Nucleus accumbens (tissue), 56 donors: ENCODE data around the gene EXOC6B.
"Not testable (repeated sequence)": the region's sequence is repeated elsewhere in the genome, so short reads cannot be mapped to it uniquely, and the experiment has no call there.

Source experiments
- DNase-seq, 56 donors: peaks; one replicate each; lab custom pipeline; 2025; lab: John Stamatoyannopoulos, UW

Gene EXOC6B

DNA sequence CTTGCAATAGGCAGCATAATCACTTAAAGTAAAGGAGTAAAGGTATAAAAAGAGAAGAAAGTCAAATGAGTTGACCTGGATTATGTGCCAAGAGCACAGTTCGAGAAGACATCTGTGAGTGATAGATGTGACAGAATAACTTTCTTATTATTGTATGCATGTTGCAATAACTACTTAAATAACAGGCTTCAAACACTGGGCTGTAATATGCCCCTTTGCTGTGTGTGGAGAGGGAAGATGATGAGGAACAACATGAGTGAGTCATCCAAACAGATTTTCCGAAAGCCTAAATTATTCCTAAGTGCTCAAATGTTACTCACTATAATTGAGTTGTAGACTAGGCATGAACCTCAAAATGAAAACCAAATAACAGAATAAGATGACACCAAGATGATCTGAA lies 328.1 kb downstream of the EXOC6B start:
- no peak for DNase-seq

DNA sequence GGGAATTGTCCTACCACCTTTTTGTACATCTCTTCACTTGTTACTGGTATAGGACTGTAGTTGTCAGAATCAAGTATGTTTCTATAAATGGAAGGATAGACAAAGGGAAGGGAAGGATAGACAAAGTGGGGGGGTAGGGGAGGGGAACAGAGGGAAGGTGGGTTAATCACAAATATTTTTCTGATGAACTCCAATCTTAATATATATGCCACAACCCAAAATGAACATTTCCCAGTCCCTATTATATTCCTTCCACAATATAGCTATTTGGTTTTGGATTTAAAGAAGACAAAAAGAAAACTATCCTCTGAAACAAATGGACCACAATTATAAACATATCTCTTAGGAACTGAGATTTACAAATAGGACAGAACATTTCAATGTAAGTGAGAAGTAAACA lies 329.4 kb downstream of the EXOC6B start:
- DNase-seq = no peak

DNA sequence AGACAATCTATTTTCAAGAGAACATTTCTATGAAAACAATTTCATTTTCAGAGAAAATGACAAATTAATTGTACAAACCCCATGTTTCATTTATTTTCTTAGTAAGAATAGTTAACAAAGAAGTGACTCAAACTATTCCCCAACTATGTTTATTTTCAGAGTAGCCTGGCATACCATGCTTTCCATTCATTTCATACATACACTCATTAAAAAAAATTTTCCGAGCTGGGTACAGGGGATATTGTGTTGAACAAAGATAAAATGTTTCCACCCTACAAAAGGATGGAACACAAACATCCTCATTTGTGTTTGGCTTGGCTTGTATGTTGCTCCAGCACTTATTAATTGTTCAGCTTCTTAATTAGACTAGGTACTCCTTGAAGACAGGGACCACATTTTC lies 331.4 kb downstream of the EXOC6B start:
- no peak for DNase-seq

GRCh38 chr2:72484622-72485021 lies 341.2 kb downstream of the EXOC6B start:
- DNase-seq = not testable (repeated sequence)

DNA sequence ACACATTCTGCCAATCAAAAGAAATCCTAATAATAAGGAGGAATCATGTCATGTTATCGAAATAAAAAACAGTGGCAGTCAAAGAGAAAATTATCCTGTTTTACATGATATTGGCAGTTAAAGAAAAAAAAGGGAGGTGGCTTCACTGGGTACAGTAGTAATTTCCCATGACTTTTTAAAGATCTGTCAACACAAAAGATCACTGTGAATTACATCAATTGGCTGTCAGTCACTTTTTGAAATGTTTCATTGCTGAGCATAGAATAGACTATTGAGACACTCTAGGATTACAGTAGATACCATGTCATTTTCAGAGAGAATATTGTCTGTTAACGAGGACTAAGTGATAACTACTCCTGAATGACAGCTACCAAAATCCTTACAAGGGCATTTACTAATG lies 342.5 kb downstream of the EXOC6B start:
- no peak for DNase-seq

DNA sequence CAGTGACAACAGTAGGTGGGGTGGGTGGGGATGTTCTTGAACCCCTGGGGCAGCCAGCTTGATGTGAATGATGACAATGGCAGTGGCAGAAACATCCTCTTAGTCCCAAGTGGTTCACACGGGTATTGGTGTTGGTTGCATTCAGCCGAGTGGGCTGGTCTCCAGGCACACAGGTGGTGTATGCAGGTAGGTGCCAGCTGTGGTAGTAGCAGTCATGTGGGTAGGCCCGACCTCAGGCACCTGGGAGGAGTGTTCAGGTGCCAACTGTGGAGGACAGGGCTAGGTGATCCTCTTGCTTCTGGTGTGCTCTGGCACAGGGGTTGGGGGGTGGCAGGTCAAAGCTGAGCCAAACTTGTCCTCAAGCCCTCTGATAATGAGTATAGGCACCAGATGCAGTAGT lies 350.6 kb downstream of the EXOC6B start:
- DNase-seq = no peak

- no peak for DNase-seq
Observed at GRCh38 chr2:72457801-72458516, 367.9 kb downstream of the EXOC6B start.

GRCh38 chr2:72454189-72454588 lies 371.6 kb downstream of the EXOC6B start:
- no peak for DNase-seq

- no peak for DNase-seq
Observed at GRCh38 chr2:72442270-72442669, 383.6 kb downstream of the EXOC6B start.

- no peak for DNase-seq
Observed at GRCh38 chr2:72439892-72440291, 385.9 kb downstream of the EXOC6B start.

GRCh38 chr2:72438364-72438763 lies 387.5 kb downstream of the EXOC6B start:
- DNase-seq = no peak

- no peak for DNase-seq
Observed at GRCh38 chr2:72431737-72432136, 394.1 kb downstream of the EXOC6B start.

- DNase-seq = no peak
Observed at GRCh38 chr2:72427022-72427861, 398.6 kb downstream of the EXOC6B start.

GRCh38 chr2:72425996-72426395 lies 399.8 kb downstream of the EXOC6B start:
- DNase-seq = no peak

- DNase-seq = no peak
Observed at GRCh38 chr2:72423756-72424155, 402.1 kb downstream of the EXOC6B start.

DNA sequence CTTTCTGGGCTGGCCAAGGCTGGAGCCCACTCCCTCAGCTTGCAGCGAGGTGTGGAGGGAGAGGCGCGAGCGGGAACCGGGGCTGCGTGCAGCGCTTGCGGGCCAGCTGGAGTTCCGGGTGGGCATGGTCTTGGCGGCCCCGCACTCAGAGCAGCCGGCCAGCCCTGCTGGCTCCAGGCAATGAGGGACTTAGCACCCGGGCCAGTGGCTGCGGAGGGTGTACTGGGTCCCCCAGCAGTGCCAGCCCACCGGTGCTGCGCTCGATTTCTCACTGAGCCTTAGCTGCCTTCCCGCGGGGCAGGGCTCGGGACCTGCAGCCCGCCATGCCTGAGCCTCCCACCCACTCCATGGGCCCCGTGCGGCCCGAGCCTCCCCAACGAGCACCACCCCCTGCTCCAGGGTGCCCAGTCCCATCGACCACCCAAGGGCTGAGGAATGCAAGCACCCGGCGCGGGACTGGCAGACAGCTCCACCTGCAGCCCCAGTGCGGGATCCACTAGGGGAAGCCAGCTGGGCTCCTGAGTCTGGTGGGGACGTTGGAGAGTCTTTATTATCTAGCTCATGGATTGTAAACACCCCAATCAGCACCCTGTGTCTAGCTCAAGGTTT lies 404.0 kb downstream of the EXOC6B start:
- not testable (repeated sequence) for DNase-seq

DNA sequence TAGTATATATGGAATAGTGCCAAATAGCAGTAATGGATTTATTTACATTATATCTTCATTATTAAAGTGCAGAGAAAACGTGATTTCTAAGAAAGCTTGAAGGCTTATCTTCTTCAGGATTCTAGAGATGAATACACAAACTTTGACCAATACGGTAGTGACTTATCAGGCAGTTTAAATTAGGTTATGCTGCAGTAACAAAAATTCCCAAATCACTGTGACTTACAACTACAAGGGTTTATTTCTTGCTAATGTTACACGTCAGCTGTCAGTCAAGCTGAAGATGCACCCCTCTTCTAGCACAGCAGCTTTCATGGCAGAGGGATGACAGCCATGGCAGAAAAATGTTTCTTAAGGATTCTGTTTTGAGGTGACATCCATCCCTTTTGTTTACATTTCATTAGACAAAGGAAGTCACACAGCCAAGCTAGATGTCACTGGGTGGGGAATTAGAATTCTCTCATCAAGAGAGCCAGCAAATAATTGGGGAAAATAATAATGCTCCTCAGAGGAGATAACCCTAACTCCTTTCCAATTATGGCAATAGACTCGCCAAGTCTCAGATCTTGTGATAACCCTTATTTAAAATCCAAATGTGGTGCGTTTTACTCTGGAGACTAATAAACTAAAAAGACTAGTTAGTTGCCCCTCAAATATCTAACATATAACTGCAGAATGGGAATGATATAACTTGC lies 409.9 kb downstream of the EXOC6B start:
- DNase-seq = no peak

GRCh38 chr2:72415241-72415661 lies 410.6 kb downstream of the EXOC6B start:
- DNase-seq = no peak

DNA sequence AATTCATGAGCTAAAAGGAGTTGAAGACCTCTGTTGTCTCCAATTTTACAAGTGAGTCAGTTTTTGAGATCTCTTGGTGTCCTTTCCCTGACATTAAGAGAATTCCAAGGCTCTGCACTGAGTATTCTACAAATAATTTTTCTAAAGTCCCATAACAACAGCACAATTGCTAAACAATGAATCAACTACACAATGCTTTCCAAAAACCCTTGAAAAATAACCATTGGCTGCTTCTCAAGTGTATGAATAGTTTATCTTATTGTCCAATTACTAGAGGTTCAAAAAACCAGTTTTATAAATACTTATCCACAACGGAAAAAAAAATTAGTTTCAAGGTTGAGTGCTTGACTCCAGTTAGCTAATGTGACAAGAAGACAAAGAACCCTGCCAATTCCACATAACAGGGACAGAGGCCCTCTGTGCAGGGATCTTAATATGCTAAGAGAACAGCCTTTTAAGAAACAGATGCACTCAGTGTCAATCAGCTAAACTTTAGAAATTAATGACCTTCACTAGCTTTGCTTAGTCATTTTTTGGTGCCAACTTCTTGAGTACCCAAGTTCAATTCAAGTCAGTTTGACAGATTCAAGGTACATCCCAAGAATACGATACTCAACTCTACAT lies 411.6 kb downstream of the EXOC6B start:
- peak in 2 of 56 donors; percentile 2 to 5 for DNase-seq

GRCh38 chr2:72413716-72414115 lies 412.1 kb downstream of the EXOC6B start:
- no peak for DNase-seq
